Heart right ventricle (tissue), 16 donors: ENCODE measurements around the gene RBSN. TPM values are rescaled to one million over a fixed set of nuclear protein-coding genes. Genes with fewer than 3 reads are reported as not detected.
A peak's percentile ranks its signal among the peaks of the same experiment; 100 is the strongest.

Experiments
- ATAC-seq, 8 donors: fragments of 200-7000 bp; cut with Tn5 transposase; one replicate each; pipeline ENCODE4 v1.9.1; 2020; ENCODE audit warnings: mild to moderate bottlenecking in 8 of 8, moderate library complexity in 8 of 8, moderate number of reproducible peaks in 1 of 8
- DNase-seq, 2 donors: peaks; one replicate each; pipeline ENCODE4 v3.0.0-alpha.2; 2020
- H3K27ac ChIP-seq, 10 donors: fragments of 200-600 bp; sonication (generic) in 2 of 10; one replicate each; pipeline versions ENCODE4 v1.5.0 to v1.8.0; 2020 to 2022; ENCODE audit warnings: mild to moderate bottlenecking in 3 of 10
- H3K27me3 ChIP-seq, 7 donors: fragments of 200-600 bp; one replicate each; pipeline ENCODE4 v1.8.0; 2021 to 2022; ENCODE audit warnings: mild to moderate bottlenecking in 2 of 7
- H3K36me3 ChIP-seq, 9 donors: fragments of 200-600 bp; sonication (generic) in 1 of 9; one replicate each; pipeline versions ENCODE4 v1.5.0 to v1.8.0; 2020 to 2022; ENCODE audit warnings: mild to moderate bottlenecking in 2 of 9
- H3K4me1 ChIP-seq, 9 donors: fragments of 200-600 bp; sonication (generic) in 1 of 9; one replicate each; pipeline versions ENCODE4 v1.5.0 to v1.8.0; 2020 to 2022; ENCODE audit warnings: mild to moderate bottlenecking in 4 of 9
- H3K4me3 ChIP-seq, 10 donors: fragments of 200-600 bp; sonication (generic) in 2 of 10; one replicate each; pipeline versions ENCODE4 v1.5.0 to v1.8.0; 2020 to 2022; ENCODE audit warnings: mild to moderate bottlenecking in 7 of 10, moderate library complexity in 2 of 10
- H3K9me3 ChIP-seq, 11 donors: fragments of 200-600 bp in 10 of 11; sonication (generic) in 2 of 11; one replicate each; pipeline versions ENCODE4 v1.5.0 to v1.8.0; 2013 to 2022; ENCODE audit warnings: mild to moderate bottlenecking in 2 of 11, control low read depth in 1 of 11, moderate library complexity in 1 of 11
- WGBS, 2 donors: extraction: QIAGEN DNeasy Blood & Tissue Kit; methylation state at CpG; one replicate each; pipeline ENCODE4 v1.1.7; 2013; ENCODE audit warnings: inconsistent platforms in 1 of 2; 5-methylcytosine and 5-hydroxymethylcytosine counted together
- intact Hi-C, 10 donors: fragments of 100-400 bp; cut with DNase I; formaldehyde crosslinking; loops; one replicate each; pipeline versions ENCODE4 v1.11.1 to v1.14.2; 2022
- polyA plus RNA-seq, 2 donors: library from polyadenylated mRNA; stranded (reverse); fragments of 200-250 nt; gene quantifications; one replicate each; pipeline ENCODE4 v1.2.3, GENCODE V29; 2013
- total RNA-seq, 10 donors: library from RNA; stranded (reverse); fragmentation: NEBNext Ultra II Directional in 3 of 10; extraction: Animal tissue kit (Norgen Biotek cat#: 25700) in 3 of 10; gene quantifications; one replicate each; pipeline versions ENCODE4 v1.2.1 to v1.2.4, GENCODE V29; 2021 to 2023
- TF ChIP-seq, protein P1 (sequence below), 9 donors: fragments of 200-600 bp; sonication (generic) in 2 of 9; IDR thresholded peaks; one replicate each; pipeline versions ENCODE4 v1.5.0 to v1.8.0; 2021 to 2022; ENCODE audit warnings: antibody characterized with exemption in 9 of 9, mild to moderate bottlenecking in 5 of 9, moderate library complexity in 1 of 9
- donor health status: Arrhythmogenic right ventricular cardiomyopathy.
- donor health status: ischemic (EF 13 %, LVEDD 7.1; RV severe dilation, severe dysfunction).
- donor health status: healthy with polysubstance abuse.
- donor health status: DM: no; HTN: yes; CAD: no.
- donor health status: DM: no; HTN: no; CAD: no.
- donor health status: ischemic (EF 25% LVEDD 6.9; RV normal size, moderate dysfunction).
- donor health status: ischemic (EF 25% LVEDD 5.7; RV mildly dilated, moderate dysfunction).
- donor health status: healthy.
- donor health status: DM: yes; HTN: yes; CAD: no.
- donor health status: Ischemic cardiomyopathy.
- donor health status: ischemic (EF 35%, LVEDD 5.7; RV mildly dilated, moderate dysfunction).
- donor health status: nonischemic (EF 11% LVEDD 7.7; RV severe dilation, severe dysfunction).
- donor health status: DM: yes; HTN: yes; CAD: no.
- donor health status: PGD.
- donor health status: ischemic (EF 29% LVEDD 5.4; RV normal size, mild dysfunction).
- donor health status: nonischemic (EF 23%, LVEDD 6.1; RV moderate dilation, normal function).

Gene RBSN
- total and polyA plus RNA-seq, 12 donors = 5.5 to 23.8 (median 20.6) TPM

- Histone ChIP-seq H3K4me1 (no peaks in the 10 kb centered on the region), H3K9me3 (no peaks in the 10 kb centered on the region), H3K36me3 (peaks cover 0 to 100% (median 81%) of the 10 kb centered on the region in 9 donors), H3K27ac (peak overlapping the region in 1 of 10 donors; percentile 37), H3K27me3 (no peaks in the 10 kb centered on the region), H3K4me3 (no peak overlapping the region)
- intact Hi-C loops = no loop called here
- no peak for ATAC-seq
- TF ChIP-seq, protein P1, sequence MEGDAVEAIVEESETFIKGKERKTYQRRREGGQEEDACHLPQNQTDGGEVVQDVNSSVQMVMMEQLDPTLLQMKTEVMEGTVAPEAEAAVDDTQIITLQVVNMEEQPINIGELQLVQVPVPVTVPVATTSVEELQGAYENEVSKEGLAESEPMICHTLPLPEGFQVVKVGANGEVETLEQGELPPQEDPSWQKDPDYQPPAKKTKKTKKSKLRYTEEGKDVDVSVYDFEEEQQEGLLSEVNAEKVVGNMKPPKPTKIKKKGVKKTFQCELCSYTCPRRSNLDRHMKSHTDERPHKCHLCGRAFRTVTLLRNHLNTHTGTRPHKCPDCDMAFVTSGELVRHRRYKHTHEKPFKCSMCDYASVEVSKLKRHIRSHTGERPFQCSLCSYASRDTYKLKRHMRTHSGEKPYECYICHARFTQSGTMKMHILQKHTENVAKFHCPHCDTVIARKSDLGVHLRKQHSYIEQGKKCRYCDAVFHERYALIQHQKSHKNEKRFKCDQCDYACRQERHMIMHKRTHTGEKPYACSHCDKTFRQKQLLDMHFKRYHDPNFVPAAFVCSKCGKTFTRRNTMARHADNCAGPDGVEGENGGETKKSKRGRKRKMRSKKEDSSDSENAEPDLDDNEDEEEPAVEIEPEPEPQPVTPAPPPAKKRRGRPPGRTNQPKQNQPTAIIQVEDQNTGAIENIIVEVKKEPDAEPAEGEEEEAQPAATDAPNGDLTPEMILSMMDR (IDR thresholded peaks at IDR 0.05) = no peak
- no peak for DNase-seq
- 91 to 96% methylated on average over 1 of the region's 1 CpG for WGBS, 2 donors
Measured at GRCh38 chr3:15083252-15083651, 15.7 kb downstream of the RBSN start.

DNA sequence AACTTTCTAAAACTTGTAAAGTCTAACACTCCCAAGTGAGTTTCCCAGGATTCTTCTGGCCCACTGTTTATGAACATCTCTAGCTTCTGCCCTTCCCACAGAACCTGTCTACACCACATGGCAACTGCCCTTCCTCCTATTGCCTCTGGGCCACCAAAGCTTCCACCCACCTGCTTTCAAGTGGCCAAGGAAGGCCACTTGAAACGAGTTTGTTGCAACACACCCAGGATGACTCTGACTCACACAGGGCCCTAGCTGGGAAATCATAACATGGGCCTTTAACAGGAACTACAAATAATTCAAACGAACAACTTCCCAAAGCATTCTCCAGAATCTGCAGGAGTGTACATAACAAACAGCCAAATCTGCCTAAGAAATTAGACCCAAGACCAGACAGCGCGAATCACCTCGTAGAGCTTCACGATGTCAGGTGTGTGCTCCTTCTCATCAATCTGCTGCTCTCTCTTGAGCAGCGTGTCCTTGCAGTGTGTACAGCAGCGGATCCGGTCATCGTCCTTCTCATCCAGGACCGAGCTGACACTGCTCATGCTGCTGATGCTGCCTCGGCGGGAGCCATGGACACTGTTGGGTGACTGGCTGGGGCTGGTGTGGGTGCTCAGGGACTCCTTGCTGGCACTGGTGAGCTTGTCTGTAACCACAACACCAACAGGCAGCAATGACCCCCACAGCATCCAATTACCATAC lies 16.8 kb downstream of the RBSN start:
- Histone ChIP-seq H3K27ac (peak overlapping the region in 1 of 10 donors; percentile 37), H3K4me1 (no peaks in the 10 kb centered on the region), H3K4me3 (no peak overlapping the region), H3K27me3 (no peaks in the 10 kb centered on the region), H3K9me3 (no peaks in the 10 kb centered on the region), H3K36me3 (peaks cover 0 to 100% (median 89%) of the 10 kb centered on the region in 9 donors)
- TF ChIP-seq, protein P1 (IDR thresholded peaks at IDR 0.05) = no peak
- intact Hi-C loops = no loop called here
- ATAC-seq = no peak
- no peak for DNase-seq
- WGBS, 2 donors = 94 to 97% methylated on average over 13 of the region's 13 CpGs

- no peak overlapping the region for H3K4me3 ChIP-seq
- intact Hi-C loops = no loop called here
- 87 to 89% methylated on average over 3 of the region's 3 CpGs for WGBS, 2 donors
- peaks cover 4 to 100% (median 89%) of the 10 kb centered on the region in 9 donors for H3K36me3 ChIP-seq
- H3K4me1 ChIP-seq = peaks cover 0 to 3% (median 0%) of the 10 kb centered on the region in 9 donors
- no peaks in the 10 kb centered on the region for H3K9me3 ChIP-seq
- H3K27ac ChIP-seq = no peak overlapping the region
- TF ChIP-seq, protein P1 (IDR thresholded peaks at IDR 0.05) = no peak
- no peak for DNase-seq
- ATAC-seq = no peak
- no peaks in the 10 kb centered on the region for H3K27me3 ChIP-seq
Measured at GRCh38 chr3:15079091-15079490, 19.9 kb downstream of the RBSN start.

GRCh38 chr3:15074500-15074899 lies 24.4 kb downstream of the RBSN start:
- peak in 2 of 8 donors; percentile 18 to 39 for ATAC-seq
- H3K4me1 ChIP-seq = peaks cover 0 to 3% (median 0%) of the 10 kb centered on the region in 9 donors
- H3K27me3 ChIP-seq = no peaks in the 10 kb centered on the region
- H3K27ac ChIP-seq = no peak overlapping the region
- intact Hi-C loops = no loop called here
- no peak for DNase-seq
- no peak overlapping the region for H3K4me3 ChIP-seq
- 96% methylated on average over 19 of the region's 19 CpGs for WGBS, 2 donors
- TF ChIP-seq, protein P1 (IDR thresholded peaks at IDR 0.05) = no peak
- H3K9me3 ChIP-seq = no peaks in the 10 kb centered on the region
- H3K36me3 ChIP-seq = peaks cover 3 to 100% (median 64%) of the 10 kb centered on the region in 9 donors
